Measurements from ENCODE around the gene PTPRJ.

DNA sequence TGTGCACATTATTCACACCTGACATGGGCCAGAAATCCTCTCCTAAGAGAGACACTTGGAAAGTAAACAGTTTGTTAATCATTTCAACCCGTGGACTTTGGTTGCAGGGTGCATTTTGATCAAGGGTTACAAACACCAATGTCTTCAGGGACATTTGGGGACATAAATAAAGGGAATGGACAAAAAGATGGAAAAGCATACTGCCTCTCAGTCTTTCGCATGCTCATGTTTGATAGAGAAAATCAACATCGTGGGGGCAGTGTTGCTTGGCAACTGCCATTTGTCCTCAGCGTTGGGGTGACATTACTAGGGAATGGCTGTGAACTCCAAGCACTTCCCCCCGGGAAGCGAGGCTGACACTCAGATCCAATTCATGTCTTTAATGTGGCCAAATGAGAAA is 121.6 kb downstream of the PTPRJ start:
- TF ChIP-seq CTCF (conservative IDR thresholded peaks at IDR 0.05; ENCODE audit: low read depth, low read length) (no peak), EZH2 (IDR thresholded peaks at IDR 0.05; ENCODE audit: borderline replicate concordance, low read depth, low read length, poor library complexity, severe bottlenecking) (no peak)

Data from A673 (cell line).